K562 (cell line): ENCODE data around the gene SYTL2. TPM values are rescaled to one million over a fixed set of nuclear protein-coding genes. Genes with fewer than 3 reads are reported as not detected.

Experiments used
- ATAC-seq: fragments of 200-7000 bp; cut with Tn5 transposase; 3 replicates; pipeline ENCODE4 v1.9.1; 2020; ENCODE audit warnings: moderate library complexity
- BruUV-seq: library from RNA; stranded (reverse); fragments of 400-500 nt; replicated peaks from 2 replicates; lab custom pipeline; 2021; lab: Mats Ljungman, UMichigan
- CTCF ChIA-PET: fragments of 300-600 bp; formaldehyde crosslinking; extraction: SDS; loops from one replicate; lab custom pipeline; 2021; ENCODE audit warnings: low intra/inter-chr PET ratio; lab: Yijun Ruan, JAX
- POLR2A ChIA-PET: fragments of 300-600, 350-650 bp; sonication (Branson Sonifier 250); formaldehyde crosslinking; extraction: SDS; loops from one replicate; lab custom pipeline; 2021; ENCODE audit warnings: antibody characterized with exemption, inconsistent platforms; lab: Yijun Ruan, JAX
- DNase-seq, 4 experiments: peaks; one replicate each; pipeline versions ENCODE4 v3.0.0 to v3.0.0-alpha.2; 2011 to 2018; ENCODE audit warnings: low spot score in 3 of 4, mixed read lengths in 3 of 4; ENCODE audit errors: extremely low read depth in 1 of 4
- FAIRE-seq: peaks from 2 replicates; lab custom pipeline; 2011; peaks lifted over from hg19 to GRCh38; lab: Jason Lieb, UNC
- H2AFZ ChIP-seq: 2 replicates; pipeline ENCODE4 v1.6.0; 2011; ENCODE audit warnings: low read depth, low read length, control low read depth, inconsistent platforms
- H3K27ac ChIP-seq: fragments of 200-600 bp; 3 replicates; pipeline ENCODE4 v1.8.0; 2011; ENCODE audit warnings: low read depth, mild to moderate bottlenecking, control low read depth, inconsistent platforms, low read length, moderate library complexity, mixed read lengths; ENCODE audit errors: extremely low read depth
- H3K27me3 ChIP-seq, 2 experiments: fragments of 300-600 bp in 1 of 2; 2 replicates in 1 of 2; 3 replicates in 1 of 2; pipeline versions ENCODE4 v1.6.0 to v1.8.0; 2011; ENCODE audit warnings: inconsistent platforms in 2 of 2, low read length in 2 of 2, mild to moderate bottlenecking in 1 of 2, mixed read lengths in 1 of 2, moderate library complexity in 1 of 2; ENCODE audit not compliant: control insufficient read depth in 2 of 2, insufficient read depth in 2 of 2
- H3K36me3 ChIP-seq: fragments of 300-600 bp; 3 replicates; pipeline ENCODE4 v1.8.0; 2011; ENCODE audit warnings: mild to moderate bottlenecking, low read length, inconsistent platforms; ENCODE audit not compliant: control insufficient read depth, insufficient read depth
- H3K4me1 ChIP-seq, 2 experiments: fragments of 200-600 bp in 1 of 2; replicated peaks in 1 of 2; 2 replicates in 1 of 2; 3 replicates in 1 of 2; pipeline versions ENCODE4 v1.5.1 to v1.8.0; 2011; ENCODE audit warnings: inconsistent platforms in 2 of 2, low read length in 2 of 2, mild to moderate bottlenecking in 1 of 2, mixed read lengths in 1 of 2, moderate library complexity in 1 of 2; ENCODE audit not compliant: control insufficient read depth in 2 of 2, insufficient read depth in 2 of 2
- H3K4me2 ChIP-seq: 2 replicates; pipeline ENCODE4 v1.6.1; 2011; ENCODE audit warnings: low read length, control low read depth, inconsistent platforms, mixed read lengths; ENCODE audit not compliant: insufficient read depth
- H3K4me3 ChIP-seq: fragments of 200-600 bp; sonication (generic), shearing (Covaris generic); 2 replicates; pipeline ENCODE4 v1.5.1; 2016; ENCODE audit warnings: control low read depth, inconsistent platforms
- H3K79me2 ChIP-seq: fragments of 200-600 bp; 3 replicates; pipeline ENCODE4 v1.8.0; 2011; ENCODE audit warnings: low read length, inconsistent platforms; ENCODE audit not compliant: control insufficient read depth, insufficient read depth
- H3K9ac ChIP-seq, 2 experiments: 2 replicates each; pipeline versions ENCODE4 v1.6.0 to v1.6.1; 2011; ENCODE audit warnings: low read depth in 2 of 2, low read length in 2 of 2, control low read depth in 1 of 2, inconsistent platforms in 1 of 2, mild to moderate bottlenecking in 1 of 2, mixed read lengths in 1 of 2; ENCODE audit not compliant: insufficient read depth in 1 of 2
- H3K9me1 ChIP-seq: one replicate; pipeline ENCODE4 v1.6.0; 2011; ENCODE audit warnings: inconsistent platforms, mild to moderate bottlenecking, low read length, moderate library complexity; ENCODE audit not compliant: control insufficient read depth, insufficient read depth
- H3K9me3 ChIP-seq: replicated peaks from 2 replicates; pipeline ENCODE4 v1.5.1; 2011; ENCODE audit warnings: low read depth, low read length, inconsistent platforms; ENCODE audit not compliant: control insufficient read depth, insufficient read depth
- H4K20me1 ChIP-seq: replicated peaks from 2 replicates; pipeline ENCODE4 v1.6.1; 2011; ENCODE audit warnings: low read length, inconsistent platforms, mixed read lengths; ENCODE audit not compliant: control insufficient read depth, insufficient read depth
- ILF3 ChIP-seq: fragments of 450-650 bp; IDR thresholded peaks from 2 replicates; pipeline ENCODE4 v1.6.1; 2018; ENCODE audit warnings: antibody characterized with exemption, mild to moderate bottlenecking, moderate library complexity, borderline replicate concordance
- MYNN ChIP-seq, 2 experiments: sonication (generic); formaldehyde crosslinking in 1 of 2; IDR thresholded peaks; 2 replicates each; pipeline versions ENCODE4 v1.5.0 to v1.6.1; 2016 to 2020; ENCODE audit warnings: antibody characterized with exemption in 1 of 2, missing genetic modification reagents in 1 of 2
- NELFE ChIP-seq: IDR thresholded peaks from 2 replicates; pipeline ENCODE4 v1.6.1; 2011; ENCODE audit warnings: mild to moderate bottlenecking; ENCODE audit not compliant: insufficient read depth, insufficient read length
- PYGO2 ChIP-seq: fragments of 450-650 bp; IDR thresholded peaks from 2 replicates; pipeline ENCODE4 v1.6.1; 2016; ENCODE audit warnings: mild to moderate bottlenecking, missing genetic modification characterization, moderate library complexity, missing compliant biosample characterization
- RBM17 ChIP-seq: fragments of 200-400 bp; formaldehyde crosslinking; IDR thresholded peaks from 2 replicates; pipeline ENCODE4 v1.6.1; 2017; ENCODE audit warnings: low read depth, mild to moderate bottlenecking, low read length, borderline replicate concordance
- TFAP4 ChIP-seq: sonication (generic); formaldehyde crosslinking; IDR thresholded peaks from 2 replicates; pipeline ENCODE4 v1.8.0; 2022; ENCODE audit warnings: missing genetic modification reagents, mild to moderate bottlenecking, moderate library complexity, borderline replicate concordance
- THAP7 ChIP-seq: fragments of 250-450 bp; sonication (Bioruptor Pico); IDR thresholded peaks from 2 replicates; pipeline ENCODE4 v1.5.0; 2021
- ZNF668 ChIP-seq: fragments of 250-450 bp; sonication (Bioruptor Pico); IDR thresholded peaks from 2 replicates; pipeline ENCODE4 v1.8.0; 2022; ENCODE audit warnings: mild to moderate bottlenecking, inconsistent platforms
- WGBS: fragments of 100-300 bp; shearing (Covaris generic); methylation state at CpG from one replicate; pipeline ENCODE4 v1.1.6; 2016; ENCODE audit warnings: low coverage, mixed read lengths; ENCODE audit not compliant: insufficient coverage; ENCODE audit errors: missing lambda C conversion rate; 5-methylcytosine and 5-hydroxymethylcytosine counted together
- in situ Hi-C: fragments of 300-500 bp; cut with MboI; formaldehyde crosslinking; loops from 4 replicates; pipeline ENCODE4 v1.15.0; 2018; ENCODE audit warnings: inconsistent platforms, mixed read lengths
- intact Hi-C: fragments of 100-400 bp; cut with micrococcal nuclease; formaldehyde crosslinking; loops from 2 replicates; pipeline ENCODE4 v1.14.2; 2022
- polyA plus RNA-seq, 8 experiments: library from polyadenylated mRNA; depleted of rRNA in 4 of 8; stranded (reverse) in 5 of 8; unstranded in 3 of 8; fragments of >200 nt; fragmentation: Nextera tagmentation in 2 of 8; fragmentation: Illumina TruSeq in 1 of 8; extraction: Ambion mirVana in 2 of 8; extraction: Trizol in 1 of 8; gene quantifications; 2 replicates each; pipeline versions ENCODE4 v1.2.1 to v1.2.3, GENCODE V29; 2011 to 2014; ENCODE audit warnings: inconsistent platforms in 1 of 8, missing spikeins in 1 of 8
- total RNA-seq, 7 experiments: library from RNA; depleted of rRNA in 6 of 7; stranded (reverse); fragments of >200 nt in 6 of 7; fragmentation: Illumina TruSeq in 2 of 7; extraction: Trizol in 2 of 7; gene quantifications; 2 replicates each; pipeline versions ENCODE4 v1.2.1 to v1.2.3, GENCODE V29; 2011 to 2021; ENCODE audit warnings: low replicate concordance in 1 of 7

Gene SYTL2
- total and polyA plus RNA-seq, 9 of the 15 experiments (the other 6 are each of a cell fraction or from before 2014, with no cell fraction given) = 0.05 to 0.57 (median 0.35) TPM

GRCh38 chr11:85726381-85726780 is 84.6 kb downstream of the SYTL2 start:
- Histone ChIP-seq H3K4me3 (no peak overlapping the region), H3K4me2 (no peak overlapping the region), H2AFZ (no peak overlapping the region), H4K20me1 (no peaks in the 10 kb centered on the region), H3K27me3 (peaks cover 0 to 5% of the 10 kb centered on the region in 2 experiments; a peak in 2 of 5 replicates), H3K4me1 (no peaks in the 10 kb centered on the region), H3K9me3 (no peaks in the 10 kb centered on the region), H3K27ac (no peak overlapping the region), H3K79me2 (no peaks in the 10 kb centered on the region), H3K9ac (no peak overlapping the region), H3K36me3 (no peaks in the 10 kb centered on the region), H3K9me1 (no peaks in the 10 kb centered on the region)
- DNase-seq = no peak
- in situ Hi-C loops = no loop called here
- no peak for ATAC-seq
- no peak for TF ChIP-seq TFAP4
- TF ChIP-seq NELFE = no peak
- TF ChIP-seq RBM17 = no peak
- no peak for TF ChIP-seq PYGO2 (tag)
- TF ChIP-seq ILF3 = no peak
- TF ChIP-seq MYNN (IDR thresholded peaks at IDR 0.05) = no peak
- no peak for TF ChIP-seq MYNN (CRISPR knock-in tag; IDR thresholded peaks at IDR 0.05)
- TF ChIP-seq THAP7 (CRISPR knock-in tag) = no peak
- no peak for TF ChIP-seq ZNF668
- intact Hi-C loops = no loop called here
- FAIRE-seq = no peak
- no TSS peak for BruUV-seq
- WGBS = 0% methylated on average over 3 of the region's 3 CpGs
- CTCF ChIA-PET = no interaction called here
- POLR2A ChIA-PET = no interaction called here
